ENCODE data around the gene VAV2. TPM values are rescaled to one million over a fixed set of nuclear protein-coding genes. Genes with fewer than 3 reads are reported as not detected.

VAV2 gene
- total RNA-seq, 4 donors from 2014 or later = 10.3 to 20.1 (median 13.1) TPM

GRCh38 chr9:133851693-133852092 lies 140.4 kb downstream of the VAV2 start:
- no peaks in the 10 kb centered on the region for H3K27me3 ChIP-seq
- no peaks in the 10 kb centered on the region for H3K9me3 ChIP-seq
- 95 to 98% methylated on average over 1 of the region's 1 CpG for WGBS, 2 donors
- H3K4me3 ChIP-seq = no peak overlapping the region
- H3K4me1 ChIP-seq = no peaks in the 10 kb centered on the region
- no peak for DNase-seq (ENCODE audit: low spot score in 2 of 2)
- peaks cover 0 to 7% (median 0%) of the 10 kb centered on the region in 3 donors for H3K36me3 ChIP-seq
- no peak for TF ChIP-seq POLR2A (IDR thresholded peaks at IDR 0.05)
- TF ChIP-seq CTCF (IDR thresholded peaks at IDR 0.05) = no peak
- no peak for TF ChIP-seq EP300 (IDR thresholded peaks at IDR 0.05)
- H3K27ac ChIP-seq = no peak overlapping the region

- no peaks in the 10 kb centered on the region for H3K9me3 ChIP-seq
- H3K27me3 ChIP-seq = no peaks in the 10 kb centered on the region
- TF ChIP-seq POLR2A (IDR thresholded peaks at IDR 0.05) = no peak
- TF ChIP-seq EP300 (IDR thresholded peaks at IDR 0.05) = no peak
- TF ChIP-seq CTCF (IDR thresholded peaks at IDR 0.05) = no peak
- H3K4me3 ChIP-seq = no peak overlapping the region
- no peaks in the 10 kb centered on the region for H3K4me1 ChIP-seq
- DNase-seq (ENCODE audit: low spot score in 2 of 2) = no peak
- WGBS, 2 donors = 90 to 92% methylated on average over 7 of the region's 7 CpGs
- H3K27ac ChIP-seq = no peak overlapping the region
- peaks cover 0 to 7% (median 0%) of the 10 kb centered on the region in 3 donors for H3K36me3 ChIP-seq
These were observed 141.2 kb downstream of the VAV2 start for GRCh38 chr9:133850937-133851336.

GRCh38 chr9:133850161-133850560 lies 142.0 kb downstream of the VAV2 start:
- no peak overlapping the region for H3K27ac ChIP-seq
- no peaks in the 10 kb centered on the region for H3K27me3 ChIP-seq
- TF ChIP-seq POLR2A (IDR thresholded peaks at IDR 0.05) (no peak), EP300 (IDR thresholded peaks at IDR 0.05) (no peak), CTCF (IDR thresholded peaks at IDR 0.05) (no peak)
- H3K9me3 ChIP-seq = no peaks in the 10 kb centered on the region
- no peak for DNase-seq (ENCODE audit: low spot score in 2 of 2)
- peaks cover 0 to 7% (median 0%) of the 10 kb centered on the region in 3 donors for H3K36me3 ChIP-seq
- H3K4me3 ChIP-seq = no peak overlapping the region
- peaks cover 0 to 3% (median under 1%) of the 10 kb centered on the region in 4 donors for H3K4me1 ChIP-seq
- WGBS, 2 donors = 92% methylated on average over 9 of the region's 9 CpGs

GRCh38 chr9:133849110-133849670 lies 142.9 kb downstream of the VAV2 start:
- Histone ChIP-seq H3K36me3 (peaks cover 0 to 7% (median 0%) of the 10 kb centered on the region in 3 donors), H3K4me3 (no peak overlapping the region), H3K27ac (no peak overlapping the region), H3K9me3 (no peaks in the 10 kb centered on the region), H3K4me1 (peaks cover 0 to 13% (median 5%) of the 10 kb centered on the region in 4 donors), H3K27me3 (no peaks in the 10 kb centered on the region)
- no peak for TF ChIP-seq POLR2A (IDR thresholded peaks at IDR 0.05)
- no peak for DNase-seq (ENCODE audit: low spot score in 2 of 2)
- WGBS, 2 donors = 93% methylated on average over 16 of the region's 16 CpGs

- no peaks in the 10 kb centered on the region for H3K9me3 ChIP-seq
- 88 to 92% methylated on average over 19 of the region's 19 CpGs for WGBS, 2 donors
- no peak for DNase-seq (ENCODE audit: low spot score in 2 of 2)
These were observed 143.5 kb downstream of the VAV2 start for GRCh38 chr9:133848471-133849109.

GRCh38 chr9:133846483-133847090 lies 145.5 kb downstream of the VAV2 start:
- 90 to 93% methylated on average over 15 to 17 of the region's 18 CpGs for WGBS, 2 donors
- Histone ChIP-seq H3K9me3 (no peaks in the 10 kb centered on the region), H3K27ac (no peak overlapping the region), H3K27me3 (no peaks in the 10 kb centered on the region), H3K4me1 (peaks cover 0 to 20% (median 6%) of the 10 kb centered on the region in 4 donors), H3K36me3 (peaks cover 0 to 7% (median 0%) of the 10 kb centered on the region in 3 donors), H3K4me3 (no peak overlapping the region)
- TF ChIP-seq EP300 (IDR thresholded peaks at IDR 0.05) = no peak
- TF ChIP-seq CTCF (IDR thresholded peaks at IDR 0.05) = no peak
- no peak for DNase-seq (ENCODE audit: low spot score in 2 of 2)

More at GRCh38 chr9:133848471-133849109, 143.5 kb downstream of the VAV2 start:
- H3K27ac ChIP-seq = no peak overlapping the region
- H3K27me3 ChIP-seq = no peaks in the 10 kb centered on the region
- H3K4me1 ChIP-seq = peaks cover 0 to 13% (median 6%) of the 10 kb centered on the region in 4 donors
- no peak overlapping the region for H3K4me3 ChIP-seq
- peaks cover 0 to 7% (median 0%) of the 10 kb centered on the region in 3 donors for H3K36me3 ChIP-seq
- no peak for TF ChIP-seq EP300 (IDR thresholded peaks at IDR 0.05)

Data from tibial nerve (tissue), 4 donors.